Measurements from ENCODE around the gene GAMT. TPM values are rescaled to one million over a fixed set of nuclear protein-coding genes. Genes with fewer than 3 reads are reported as not detected.

GAMT gene
- total RNA-seq, 4 donors from 2014 or later = 27.8 to 40.3 (median 34.0) TPM

GRCh38 chr19:1377176-1377964 lies 24.0 kb downstream of the GAMT start:
- peaks cover 9% of the 10 kb centered on the region for H3K4me1 ChIP-seq
- H3K36me3 ChIP-seq = peaks cover 40% of the 10 kb centered on the region
- no peak for DNase-seq (ENCODE audit: low spot score in 2 of 2)
- no peak overlapping the region for H3K4me3 ChIP-seq
- no peak for TF ChIP-seq POLR2A (IDR thresholded peaks at IDR 0.05)
- no peak for TF ChIP-seq POLR2AphosphoS5 (IDR thresholded peaks at IDR 0.05)
- TF ChIP-seq CTCF (IDR thresholded peaks at IDR 0.05) = no peak
- WGBS = 90% methylated on average over 21 of the region's 43 CpGs
- no peaks in the 10 kb centered on the region for H3K9me3 ChIP-seq
- H3K27ac ChIP-seq = no peak overlapping the region
- no peaks in the 10 kb centered on the region for H3K27me3 ChIP-seq

- H3K4me1 ChIP-seq = peaks cover 4% of the 10 kb centered on the region
- no peak for DNase-seq (ENCODE audit: low spot score in 2 of 2)
- H3K9me3 ChIP-seq = no peaks in the 10 kb centered on the region
- TF ChIP-seq POLR2AphosphoS5 (IDR thresholded peaks at IDR 0.05) = no peak
- TF ChIP-seq EP300 (IDR thresholded peaks at IDR 0.05) = no peak
- no peak overlapping the region for H3K27ac ChIP-seq
- no peak overlapping the region for H3K4me3 ChIP-seq
- peaks cover 47% of the 10 kb centered on the region for H3K36me3 ChIP-seq
- no peaks in the 10 kb centered on the region for H3K27me3 ChIP-seq
- 92% methylated on average over 17 of the region's 17 CpGs for WGBS
These were observed 24.9 kb downstream of the GAMT start for GRCh38 chr19:1376415-1376805.

- no peaks in the 10 kb centered on the region for H3K27me3 ChIP-seq
- no peak overlapping the region for H3K27ac ChIP-seq
- H3K4me1 ChIP-seq = no peaks in the 10 kb centered on the region
- DNase-seq (ENCODE audit: low spot score in 2 of 2) = no peak
- no peak for TF ChIP-seq CTCF (IDR thresholded peaks at IDR 0.05)
- H3K4me3 ChIP-seq = no peak overlapping the region
- H3K9me3 ChIP-seq = no peaks in the 10 kb centered on the region
- peaks cover 69% of the 10 kb centered on the region for H3K36me3 ChIP-seq
- WGBS = 93% methylated on average over 12 of the region's 12 CpGs
These were observed 27.1 kb downstream of the GAMT start for GRCh38 chr19:1374250-1374577.

- TF ChIP-seq POLR2AphosphoS5 (IDR thresholded peaks at IDR 0.05) (no peak), POLR2A (IDR thresholded peaks at IDR 0.05) (no peak), CTCF (IDR thresholded peaks at IDR 0.05) (no peak), EP300 (IDR thresholded peaks at IDR 0.05) (no peak)
- Histone ChIP-seq H3K9me3 (no peaks in the 10 kb centered on the region), H3K36me3 (peaks cover 74% of the 10 kb centered on the region), H3K27me3 (no peaks in the 10 kb centered on the region), H3K4me3 (no peak overlapping the region), H3K27ac (peak overlapping the region; percentile 12), H3K4me1 (no peaks in the 10 kb centered on the region)
- peak in 1 of 2 donors; percentile 59 for DNase-seq (ENCODE audit: low spot score in 2 of 2)
- 81% methylated on average over 13 of the region's 22 CpGs for WGBS
These were observed 27.6 kb downstream of the GAMT start for GRCh38 chr19:1373534-1374249.

- DNase-seq (ENCODE audit: low spot score in 2 of 2) = peak in 1 of 2 donors; percentile 56
- WGBS = 84% methylated on average over 9 of the region's 20 CpGs
- H3K27me3 ChIP-seq = no peaks in the 10 kb centered on the region
- peaks cover 78% of the 10 kb centered on the region for H3K36me3 ChIP-seq
- TF ChIP-seq CTCF (IDR thresholded peaks at IDR 0.05) = no peak
- TF ChIP-seq POLR2A (IDR thresholded peaks at IDR 0.05) = no peak
- TF ChIP-seq POLR2AphosphoS5 (IDR thresholded peaks at IDR 0.05) = no peak
- TF ChIP-seq EP300 (IDR thresholded peaks at IDR 0.05) = no peak
- H3K9me3 ChIP-seq = no peaks in the 10 kb centered on the region
- H3K4me1 ChIP-seq = no peaks in the 10 kb centered on the region
- H3K27ac ChIP-seq = no peak overlapping the region
- H3K4me3 ChIP-seq = no peak overlapping the region
These were observed 28.3 kb downstream of the GAMT start for GRCh38 chr19:1373042-1373533.
